Fibroblast of lung (primary cell): ENCODE results near the gene FBXW9. TPM values are rescaled to one million over a fixed set of nuclear protein-coding genes. Genes with fewer than 3 reads are reported as not detected.
"Not testable (repeated sequence)": the region's sequence is repeated elsewhere in the genome, so short reads cannot be mapped to it uniquely, and the experiment has no call there.

Experiments used
- DNase-seq, 2 donors: peaks; one replicate each; pipeline versions ENCODE4 v3.0.0 to v3.0.0-alpha.2; 2010; ENCODE audit warnings: low read depth in 2 of 2
- H2AFZ ChIP-seq: 2 replicates; pipeline ENCODE4 v1.5.1; 2012; ENCODE audit warnings: low read length, control low read depth, inconsistent platforms
- H3K27ac ChIP-seq: 2 replicates; pipeline ENCODE4 v1.5.1; 2011; ENCODE audit warnings: low read length, control low read depth; ENCODE audit not compliant: insufficient read depth
- H3K27me3 ChIP-seq: 2 replicates; pipeline ENCODE4 v1.5.1; 2011; ENCODE audit warnings: mild to moderate bottlenecking, low read length; ENCODE audit not compliant: control insufficient read depth, insufficient read depth
- H3K36me3 ChIP-seq: 2 replicates; pipeline ENCODE4 v1.5.1; 2011; ENCODE audit warnings: low read length; ENCODE audit not compliant: control insufficient read depth, insufficient read depth
- H3K4me1 ChIP-seq: 2 replicates; pipeline ENCODE4 v1.5.1; 2011; ENCODE audit warnings: low read length; ENCODE audit not compliant: control insufficient read depth, insufficient read depth; ENCODE audit errors: extremely low read depth
- H3K4me2 ChIP-seq: 2 replicates; pipeline ENCODE4 v1.5.1; 2011; ENCODE audit warnings: low read length, control low read depth; ENCODE audit not compliant: insufficient read depth; ENCODE audit errors: extremely low read depth
- H3K4me3 ChIP-seq, 4 experiments: fragments of 200-600 bp in 1 of 4; sonication (generic) in 1 of 4; replicated peaks in 1 of 4; 2 replicates each; pipeline ENCODE4 v1.5.1; 2011 to 2016; ENCODE audit warnings: low read length in 4 of 4, low read depth in 3 of 4, mild to moderate bottlenecking in 3 of 4, control low read depth in 2 of 4, inconsistent platforms in 1 of 4, mixed read lengths in 1 of 4; ENCODE audit not compliant: insufficient read depth in 1 of 4; ENCODE audit errors: control extremely low read depth in 1 of 4
- H3K79me2 ChIP-seq: 2 replicates; pipeline ENCODE4 v1.5.1; 2012; ENCODE audit warnings: mild to moderate bottlenecking, low read length, inconsistent platforms; ENCODE audit not compliant: control insufficient read depth, insufficient read depth
- H3K9ac ChIP-seq: 2 replicates; pipeline ENCODE4 v1.5.1; 2011; ENCODE audit warnings: mild to moderate bottlenecking, low read length, control low read depth; ENCODE audit not compliant: insufficient read depth
- H3K9me3 ChIP-seq: 2 replicates; pipeline ENCODE4 v1.5.1; 2012; ENCODE audit warnings: low read depth, low read length; ENCODE audit not compliant: control insufficient read depth, insufficient read depth
- H4K20me1 ChIP-seq: 2 replicates; pipeline ENCODE4 v1.5.1; 2011; ENCODE audit warnings: low read length; ENCODE audit not compliant: control insufficient read depth, insufficient read depth; ENCODE audit errors: extremely low read depth
- CTCF ChIP-seq, 2 donors: IDR thresholded peaks in 1 of 2; conservative IDR thresholded peaks in 1 of 2; 1 replicate in 1 of 2; 2 replicates in 1 of 2; pipeline ENCODE4 v1.5.1; 2011 to 2012; ENCODE audit warnings: low read length in 2 of 2, control low read depth in 1 of 2, inconsistent platforms in 1 of 2, low read depth in 1 of 2, mild to moderate bottlenecking in 1 of 2
- EZH2 ChIP-seq: IDR thresholded peaks from 2 replicates; pipeline ENCODE4 v1.5.1; 2012; ENCODE audit warnings: low read length, control low read depth, mild to moderate bottlenecking; ENCODE audit errors: missing control alignments
- polyA plus RNA-seq, 2 donors: library from polyadenylated mRNA; depleted of rRNA in 1 of 2; stranded (reverse) in 1 of 2; unstranded in 1 of 2; fragments of >200 nt; gene quantifications; 2 replicates each; pipeline ENCODE4 v1.2.1, GENCODE V29; 2011 to 2012; ENCODE audit warnings: missing spikeins in 1 of 2
- total RNA-seq: library from RNA; depleted of rRNA; stranded (reverse); fragments of >200 nt; gene quantifications from 2 replicates; pipeline ENCODE4 v1.2.1, GENCODE V29; 2014

Gene FBXW9
- total and polyA plus RNA-seq, 2 donors (not counting 1 experiment from before 2014, with no cell fraction given), result 3.3 to 4.4 TPM

DNA sequence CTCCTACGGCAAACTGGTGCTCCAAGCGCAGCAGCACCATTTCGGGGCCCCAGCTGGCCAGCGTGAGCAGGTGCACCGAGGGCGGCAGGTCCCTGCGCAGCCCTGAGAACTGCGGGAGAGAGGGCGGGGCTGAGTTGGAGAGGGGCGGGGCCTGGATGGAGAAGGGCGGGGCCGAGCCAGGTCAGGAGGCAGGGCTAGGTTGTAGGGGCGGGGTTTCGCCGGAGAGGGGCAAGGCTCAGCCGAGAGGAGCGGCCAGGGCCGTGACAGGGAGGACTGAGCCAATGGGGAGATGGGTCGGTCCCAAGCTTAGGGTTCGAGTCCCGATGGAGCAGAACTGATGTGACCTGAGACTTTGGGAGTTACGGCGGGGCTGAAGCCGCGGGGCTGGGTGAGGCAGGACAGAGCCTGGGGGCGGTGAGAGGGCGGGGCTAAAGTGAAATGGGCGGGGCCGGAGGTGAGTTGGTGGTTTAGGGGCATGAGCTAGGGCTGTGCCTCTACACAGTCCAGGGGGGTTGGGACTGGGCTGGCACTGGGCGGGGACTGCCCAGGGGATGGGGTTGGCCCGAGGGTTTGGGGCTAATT, 48.9 kb downstream of the FBXW9 start:
- peak in 1 of 2 donors; percentile 19 for DNase-seq
- peak overlapping the region; percentile 13 for H3K4me2 ChIP-seq
- no peak overlapping the region for H3K27ac ChIP-seq

GRCh38 chr19:12647047-12647446, 49.4 kb downstream of the FBXW9 start:
- Histone ChIP-seq H3K9ac (no peak overlapping the region), H3K4me2 (no peak overlapping the region), H3K4me1 (no peaks in the 10 kb centered on the region), H2AFZ (no peak overlapping the region), H3K27me3 (no peaks in the 10 kb centered on the region), H4K20me1 (no peaks in the 10 kb centered on the region), H3K4me3 (no peak overlapping the region), H3K36me3 (no peaks in the 10 kb centered on the region), H3K27ac (no peak overlapping the region), H3K9me3 (no peaks in the 10 kb centered on the region), H3K79me2 (no peaks in the 10 kb centered on the region)
- no peak for TF ChIP-seq EZH2
- DNase-seq, result no peak

More for the DNA sequence above, 48.9 kb downstream of the FBXW9 start:
- H2AFZ ChIP-seq, result no peak overlapping the region
- H3K9ac ChIP-seq, result no peak overlapping the region
- no peaks in the 10 kb centered on the region for H3K27me3 ChIP-seq
- no peaks in the 10 kb centered on the region for H3K9me3 ChIP-seq
- no peaks in the 10 kb centered on the region for H3K79me2 ChIP-seq
- H3K4me1 ChIP-seq, result no peaks in the 10 kb centered on the region
- TF ChIP-seq EZH2 (no peak), CTCF (conservative IDR thresholded peaks at IDR 0.05 in 1 of 2, IDR thresholded peaks at IDR 0.05 in 1 of 2; ENCODE audit: low read depth in 1 of 2, low read length in 2 of 2) (no peak)
- H4K20me1 ChIP-seq, result no peaks in the 10 kb centered on the region
- H3K36me3 ChIP-seq, result no peaks in the 10 kb centered on the region
- H3K4me3 ChIP-seq, result peak overlapping the region in 1 of 4 experiments; percentile 14

- Histone ChIP-seq H3K4me3 (no peak overlapping the region), H3K9ac (no peak overlapping the region), H3K27ac (no peak overlapping the region), H4K20me1 (no peaks in the 10 kb centered on the region), H3K4me1 (no peaks in the 10 kb centered on the region), H3K36me3 (no peaks in the 10 kb centered on the region), H3K4me2 (no peak overlapping the region), H3K9me3 (no peaks in the 10 kb centered on the region), H2AFZ (no peak overlapping the region), H3K27me3 (no peaks in the 10 kb centered on the region), H3K79me2 (no peaks in the 10 kb centered on the region)
- no peak for TF ChIP-seq CTCF (conservative IDR thresholded peaks at IDR 0.05 in 1 of 2, IDR thresholded peaks at IDR 0.05 in 1 of 2; ENCODE audit: low read depth in 1 of 2, low read length in 2 of 2)
- no peak for TF ChIP-seq EZH2
- no peak for DNase-seq
Observed at GRCh38 chr19:12646551-12646950, 49.9 kb downstream of the FBXW9 start.

- not testable (repeated sequence) for H3K4me2 ChIP-seq, H2AFZ ChIP-seq, DNase-seq, H3K36me3 ChIP-seq, H3K27me3 ChIP-seq, H3K79me2 ChIP-seq, H3K9ac ChIP-seq, H3K27ac ChIP-seq, H3K4me1 ChIP-seq, H4K20me1 ChIP-seq, H3K9me3 ChIP-seq, H3K4me3 ChIP-seq
Observed at GRCh38 chr19:12643716-12644115, 52.7 kb downstream of the FBXW9 start.
